SH-SY5Y (cell line): ENCODE measurements around the gene NGDN.

ENCODE experiments used
- GATA2 ChIP-seq: IDR thresholded peaks from 2 replicates; pipeline ENCODE4 v1.6.1; 2011; ENCODE audit warnings: mild to moderate bottlenecking, low read depth, low read length
- GATA3 ChIP-seq: IDR thresholded peaks from 2 replicates; pipeline ENCODE4 v1.6.1; 2011; ENCODE audit warnings: low read depth, mild to moderate bottlenecking, low read length, moderate library complexity

DNA sequence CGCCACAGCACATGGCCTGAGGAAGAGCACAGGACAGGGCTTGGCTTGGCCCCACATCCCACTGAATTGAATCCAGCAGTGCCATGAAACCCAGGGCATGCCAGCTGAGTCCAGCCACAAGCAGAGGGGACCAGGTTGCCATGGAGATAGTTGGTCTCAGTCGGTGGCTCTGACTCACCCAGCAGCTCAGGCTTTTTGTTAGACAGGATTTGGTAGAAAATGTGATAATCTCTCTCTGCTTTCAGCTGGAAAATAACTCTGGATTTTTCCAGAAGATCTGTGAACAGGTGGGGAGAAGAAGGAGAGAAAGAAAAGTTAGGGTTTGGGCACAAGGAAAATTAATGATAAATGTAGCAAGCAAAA lies 38.8 kb upstream of the NGDN start:
- TF ChIP-seq GATA2 = no peak
- no peak for TF ChIP-seq GATA3
